Glomerular visceral epithelial cell (primary cell): ENCODE measurements around the gene STARD9.
"Not testable (repeated sequence)": the region's sequence is repeated elsewhere in the genome, so short reads cannot be mapped to it uniquely, and the experiment has no call there.

Experiments used
- DNase-seq: peaks from one replicate; pipeline ENCODE4 v3.0.0-alpha.2; 2016; ENCODE audit errors: extremely low spot score

STARD9 gene

DNA sequence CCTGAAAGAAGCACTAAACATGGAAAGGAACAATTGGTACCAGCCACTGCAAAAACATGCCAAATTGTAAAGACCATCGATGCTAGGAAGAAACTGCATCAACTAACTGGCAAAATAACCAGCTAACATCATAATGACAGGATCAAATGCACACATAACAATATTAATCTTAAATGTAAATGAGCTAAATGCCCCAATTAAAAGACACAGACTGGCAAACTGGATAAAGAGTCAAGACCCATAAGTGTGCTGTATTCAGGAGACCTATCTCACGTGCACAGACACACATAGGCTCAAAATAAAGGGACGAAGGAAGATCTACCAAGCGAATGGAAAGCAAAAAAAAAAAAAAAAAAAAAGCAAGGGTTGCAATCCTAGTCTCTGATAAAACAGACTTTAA lies 190.7 kb downstream of the STARD9 start:
- not testable (repeated sequence) for DNase-seq
